Natural killer cell (primary cell): ENCODE data around the gene KLHL22. TPM values are rescaled to one million over a fixed set of nuclear protein-coding genes. Genes with fewer than 3 reads are reported as not detected.
"Not testable (repeated sequence)": the region's sequence is repeated elsewhere in the genome, so short reads cannot be mapped to it uniquely, and the experiment has no call there.

ENCODE experiments used
- ATAC-seq, 3 donors: fragments of 150-1000 bp in 2 of 3; fragments of 200-7000 bp in 1 of 3; cut with Tn5 transposase; 1 replicate in 1 of 3; 2 replicates in 2 of 3; pipeline ENCODE4 v1.10.0; 2021; ENCODE audit warnings: mild to moderate bottlenecking in 2 of 3, moderate library complexity in 2 of 3
- DNase-seq, 2 donors: peaks; one replicate each; pipeline versions ENCODE4 v3.0.0 to v3.0.0-alpha.2; 2013 to 2021; ENCODE audit warnings: mixed read lengths in 1 of 2
- H3K27ac ChIP-seq: one replicate; pipeline ENCODE4 v1.5.1; 2013; ENCODE audit warnings: mild to moderate bottlenecking, low read length
- H3K27me3 ChIP-seq: one replicate; pipeline ENCODE4 v1.6.1; 2013; ENCODE audit warnings: low read length; ENCODE audit not compliant: control insufficient read depth, insufficient read depth
- H3K36me3 ChIP-seq: one replicate; pipeline ENCODE4 v1.6.1; 2013; ENCODE audit warnings: low read length; ENCODE audit not compliant: control insufficient read depth, insufficient read depth
- H3K4me1 ChIP-seq: one replicate; pipeline ENCODE4 v1.6.1; 2013; ENCODE audit warnings: low read length; ENCODE audit not compliant: control insufficient read depth, insufficient read depth
- H3K4me3 ChIP-seq: one replicate; pipeline ENCODE4 v1.5.1; 2013; ENCODE audit warnings: low read length
- H3K9me3 ChIP-seq: one replicate; pipeline ENCODE4 v1.6.1; 2013; ENCODE audit warnings: low read length; ENCODE audit not compliant: control insufficient read depth, insufficient read depth
- H3K27ac Mint-ChIP-seq, 2 donors: one replicate each; pipeline ENCODE4 v1.8.0; 2022; ENCODE audit warnings: mild to moderate bottlenecking in 2 of 2, mixed read lengths in 2 of 2, moderate library complexity in 1 of 2
- H3K27me3 Mint-ChIP-seq, 2 donors: one replicate each; pipeline ENCODE4 v1.8.0; 2022; ENCODE audit warnings: low read depth in 2 of 2, mixed read lengths in 2 of 2
- H3K36me3 Mint-ChIP-seq: one replicate; pipeline ENCODE4 v1.8.0; 2022; ENCODE audit warnings: mixed read lengths
- H3K4me1 Mint-ChIP-seq, 2 donors: one replicate each; pipeline ENCODE4 v1.8.0; 2022; ENCODE audit warnings: mixed read lengths in 2 of 2
- H3K4me3 Mint-ChIP-seq: one replicate; pipeline ENCODE4 v1.8.0; 2022; ENCODE audit warnings: mild to moderate bottlenecking, moderate library complexity, mixed read lengths
- H3K9me3 Mint-ChIP-seq, 2 donors: one replicate each; pipeline ENCODE4 v1.8.0; 2022; ENCODE audit warnings: mixed read lengths in 2 of 2
- WGBS: methylation state at CpG from one replicate; pipeline ENCODE4 v1.1.7; 2013; ENCODE audit warnings: missing lambda C conversion rate; ENCODE audit not compliant: insufficient coverage; 5-methylcytosine and 5-hydroxymethylcytosine counted together
- intact Hi-C: fragments of 100-400 bp; cut with micrococcal nuclease; formaldehyde crosslinking; loops from one replicate; pipeline ENCODE4 v1.14.2; 2022
- total RNA-seq, 4 donors: library from RNA; stranded (reverse); fragments of 120-200 nt in 1 of 4; gene quantifications; one replicate each; pipeline versions ENCODE4 v1.2.3 to v1.2.4, GENCODE V29; 2013 to 2022
- TF ChIP-seq, protein P1 (sequence below): fragments of 200-600 bp; IDR thresholded peaks from one replicate; pipeline ENCODE4 v1.8.0; 2022; ENCODE audit warnings: antibody characterized with exemption

Gene KLHL22
- total RNA-seq, 3 donors from 2014 or later (not counting 1 experiment from before 2014, with no cell fraction given): 26.5 to 53.0 (median 31.0) TPM

DNA sequence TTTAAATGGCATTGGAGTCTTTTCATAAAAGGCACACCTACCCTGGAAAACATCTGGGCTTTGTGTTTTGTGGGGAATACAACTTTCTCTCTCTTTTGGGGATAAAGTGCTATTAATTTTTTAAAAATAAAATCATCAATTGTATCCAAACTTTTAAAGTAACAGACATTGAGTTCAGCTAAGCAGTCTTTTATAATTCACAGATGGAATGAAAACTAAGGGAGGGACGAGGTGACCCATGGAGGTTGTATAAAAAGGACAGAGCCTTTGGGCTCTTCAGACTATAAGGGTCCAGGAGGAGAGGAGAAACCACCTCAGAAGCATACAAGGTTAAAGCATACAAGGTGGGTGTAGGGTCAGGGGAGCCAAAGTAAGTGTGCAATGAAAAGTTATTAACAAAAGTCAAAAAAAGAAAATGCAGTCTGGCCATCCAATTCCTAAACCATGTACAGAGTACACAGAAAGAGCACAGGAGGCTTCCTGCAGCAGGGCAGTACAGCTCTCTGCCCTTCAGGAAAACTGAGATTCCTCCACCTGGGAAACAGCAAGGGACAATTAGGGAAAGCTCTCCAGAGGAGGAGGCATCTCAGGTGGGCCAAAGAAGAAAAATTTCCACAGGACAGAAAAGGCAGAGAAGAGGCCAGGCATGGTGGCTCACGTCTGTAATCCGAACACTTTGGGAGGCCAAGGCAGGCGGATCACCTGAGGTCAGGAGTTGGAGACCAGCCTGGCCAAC lies 10.5 kb downstream of the KLHL22 start:
- Mint-ChIP-seq H3K9me3 (no peaks in the 10 kb centered on the region), H3K36me3 (no peaks in the 10 kb centered on the region), H3K27me3 (no peaks in the 10 kb centered on the region), H3K27ac (no peak overlapping the region), H3K4me3 (no peak overlapping the region), H3K4me1 (peaks cover 22 to 25% of the 10 kb centered on the region in 2 donors)
- no peaks in the 10 kb centered on the region for H3K4me1 ChIP-seq
- WGBS: 98% methylated on average over 4 of the region's 4 CpGs
- TF ChIP-seq, protein P1, sequence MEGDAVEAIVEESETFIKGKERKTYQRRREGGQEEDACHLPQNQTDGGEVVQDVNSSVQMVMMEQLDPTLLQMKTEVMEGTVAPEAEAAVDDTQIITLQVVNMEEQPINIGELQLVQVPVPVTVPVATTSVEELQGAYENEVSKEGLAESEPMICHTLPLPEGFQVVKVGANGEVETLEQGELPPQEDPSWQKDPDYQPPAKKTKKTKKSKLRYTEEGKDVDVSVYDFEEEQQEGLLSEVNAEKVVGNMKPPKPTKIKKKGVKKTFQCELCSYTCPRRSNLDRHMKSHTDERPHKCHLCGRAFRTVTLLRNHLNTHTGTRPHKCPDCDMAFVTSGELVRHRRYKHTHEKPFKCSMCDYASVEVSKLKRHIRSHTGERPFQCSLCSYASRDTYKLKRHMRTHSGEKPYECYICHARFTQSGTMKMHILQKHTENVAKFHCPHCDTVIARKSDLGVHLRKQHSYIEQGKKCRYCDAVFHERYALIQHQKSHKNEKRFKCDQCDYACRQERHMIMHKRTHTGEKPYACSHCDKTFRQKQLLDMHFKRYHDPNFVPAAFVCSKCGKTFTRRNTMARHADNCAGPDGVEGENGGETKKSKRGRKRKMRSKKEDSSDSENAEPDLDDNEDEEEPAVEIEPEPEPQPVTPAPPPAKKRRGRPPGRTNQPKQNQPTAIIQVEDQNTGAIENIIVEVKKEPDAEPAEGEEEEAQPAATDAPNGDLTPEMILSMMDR: no peak
- ATAC-seq (no peak), DNase-seq (no peak)
- no peaks in the 10 kb centered on the region for H3K27me3 ChIP-seq
- H3K36me3 ChIP-seq: peaks cover 6% of the 10 kb centered on the region
- H3K4me3 ChIP-seq: no peak overlapping the region
- no peak overlapping the region for H3K27ac ChIP-seq
- intact Hi-C loops: no loop called here
- H3K9me3 ChIP-seq: no peaks in the 10 kb centered on the region

DNA sequence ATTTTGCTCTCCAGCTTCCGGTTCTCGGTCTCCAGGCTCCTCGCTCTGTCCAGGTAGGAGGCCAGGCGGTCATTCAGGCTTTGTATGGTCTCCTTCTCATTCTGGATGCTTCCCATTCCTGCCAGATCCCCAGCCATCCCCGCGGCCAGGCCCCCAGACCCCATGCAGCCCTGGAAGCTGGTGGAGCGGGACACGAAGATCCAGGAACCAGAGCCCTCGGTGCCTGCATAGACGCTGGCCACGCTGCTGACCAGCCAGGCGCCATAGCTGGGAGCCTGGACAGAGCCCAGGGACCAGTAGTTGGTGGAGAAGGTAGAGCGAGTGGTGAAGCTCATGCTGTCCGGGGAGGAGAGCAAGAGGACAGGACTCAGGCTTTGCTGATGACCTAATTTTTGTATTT lies 11.8 kb downstream of the KLHL22 start:
- Histone ChIP-seq H3K4me1 (no peaks in the 10 kb centered on the region), H3K27ac (no peak overlapping the region), H3K9me3 (no peaks in the 10 kb centered on the region), H3K36me3 (peaks cover 6% of the 10 kb centered on the region), H3K4me3 (no peak overlapping the region), H3K27me3 (no peaks in the 10 kb centered on the region)
- Mint-ChIP-seq H3K36me3 (no peaks in the 10 kb centered on the region), H3K27me3 (no peaks in the 10 kb centered on the region), H3K4me3 (no peak overlapping the region), H3K4me1 (peaks cover 15 to 20% of the 10 kb centered on the region in 2 donors), H3K9me3 (no peaks in the 10 kb centered on the region), H3K27ac (no peak overlapping the region)
- TF ChIP-seq, protein P1: no peak
- no peak for ATAC-seq
- intact Hi-C loops: no loop called here
- WGBS: 99% methylated on average over 14 of the region's 14 CpGs
- no peak for DNase-seq

DNA sequence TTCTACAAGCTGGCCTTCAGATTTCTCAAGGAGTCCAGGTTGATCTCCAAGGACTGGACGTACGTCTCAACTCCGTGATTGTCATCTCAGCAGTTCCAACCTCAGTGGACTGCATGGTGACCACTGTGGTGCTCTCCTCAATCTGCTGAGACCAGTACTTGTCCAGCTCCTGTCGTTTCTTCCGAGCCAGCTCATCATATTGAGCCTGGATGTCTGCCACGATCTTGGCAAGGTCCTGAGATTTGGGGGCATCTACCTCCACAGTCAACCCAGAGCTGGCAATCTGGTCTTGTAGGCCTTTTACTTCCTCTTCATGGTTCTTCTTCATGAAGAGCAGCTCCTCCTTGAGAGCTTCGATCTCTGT lies 12.5 kb downstream of the KLHL22 start:
- H3K27me3 ChIP-seq, H3K9me3 ChIP-seq, H3K27me3 Mint-ChIP-seq, H3K36me3 ChIP-seq, H3K4me3 ChIP-seq, H3K9me3 Mint-ChIP-seq, ATAC-seq, H3K27ac ChIP-seq, H3K36me3 Mint-ChIP-seq, intact Hi-C loops, DNase-seq, H3K4me3 Mint-ChIP-seq, H3K27ac Mint-ChIP-seq, H3K4me1 ChIP-seq: not testable (repeated sequence)
- H3K4me1 Mint-ChIP-seq: peaks cover 13 to 16% of the 10 kb centered on the region in 2 donors
- WGBS: 97% methylated on average over 7 of the region's 7 CpGs

DNA sequence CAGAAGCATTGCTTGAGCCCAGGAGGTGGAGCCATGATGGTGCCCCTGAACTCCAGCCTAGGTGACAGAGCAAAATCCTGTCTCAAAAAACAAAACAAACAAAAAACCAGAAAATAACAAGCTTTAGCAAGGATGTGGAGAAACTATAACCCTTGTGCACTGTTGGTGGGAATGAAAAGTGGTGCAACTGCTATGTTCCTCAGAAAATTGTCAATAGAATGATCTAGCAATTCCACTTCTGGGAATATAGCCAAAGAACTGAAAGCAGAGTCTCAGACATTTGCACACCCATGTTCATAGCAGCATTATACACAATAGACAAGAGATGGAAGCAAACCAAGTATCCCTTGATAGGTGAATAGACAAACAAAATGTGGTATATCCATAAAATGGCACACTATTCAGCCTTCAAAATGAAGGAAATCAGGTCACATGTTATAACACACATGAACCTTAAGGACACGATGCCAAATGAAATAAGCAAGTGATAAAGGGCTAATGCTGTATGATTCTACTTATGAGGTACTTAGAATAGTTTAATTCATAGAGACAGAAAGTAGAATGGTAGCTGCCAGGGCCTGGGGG lies 15.9 kb downstream of the KLHL22 start:
- H3K36me3 Mint-ChIP-seq: no peaks in the 10 kb centered on the region
- H3K27me3 Mint-ChIP-seq: no peaks in the 10 kb centered on the region
- H3K4me3 ChIP-seq: no peak overlapping the region
- no peaks in the 10 kb centered on the region for H3K9me3 ChIP-seq
- no peak overlapping the region for H3K27ac ChIP-seq
- intact Hi-C loops: no loop called here
- ATAC-seq (no peak), DNase-seq (no peak)
- no peaks in the 10 kb centered on the region for H3K4me1 ChIP-seq
- TF ChIP-seq, protein P1: no peak
- no peaks in the 10 kb centered on the region for H3K9me3 Mint-ChIP-seq
- peaks cover 7 to 8% of the 10 kb centered on the region in 2 donors for H3K4me1 Mint-ChIP-seq
- peaks cover 2% of the 10 kb centered on the region for H3K36me3 ChIP-seq
- H3K4me3 Mint-ChIP-seq: no peak overlapping the region
- no peak overlapping the region for H3K27ac Mint-ChIP-seq
- 100% methylated on average over 1 of the region's 1 CpG for WGBS
- H3K27me3 ChIP-seq: no peaks in the 10 kb centered on the region

DNA sequence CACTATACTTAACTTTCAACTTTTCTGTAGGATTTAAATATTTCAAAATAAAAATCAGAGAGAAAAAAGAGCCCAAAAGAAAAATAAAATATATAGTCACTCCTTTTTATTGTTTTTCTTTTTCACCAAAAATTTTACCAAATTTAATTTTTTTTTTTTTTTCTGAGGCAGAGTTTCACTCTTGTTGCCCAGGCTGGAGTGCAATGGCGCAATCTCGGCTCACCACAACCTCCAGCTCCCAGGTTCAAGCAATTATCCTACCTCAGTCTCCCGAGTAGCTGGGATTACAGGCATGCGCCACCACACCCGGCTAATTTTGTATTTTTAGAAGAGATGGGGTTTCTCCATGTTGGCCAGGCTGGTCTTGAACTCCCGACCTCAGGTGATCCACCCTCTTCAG lies 17.5 kb downstream of the KLHL22 start:
- H3K27me3 Mint-ChIP-seq, H3K36me3 Mint-ChIP-seq, H3K4me1 Mint-ChIP-seq, H3K27me3 ChIP-seq, H3K9me3 Mint-ChIP-seq, H3K36me3 ChIP-seq, H3K4me1 ChIP-seq, H3K27ac Mint-ChIP-seq, H3K4me3 ChIP-seq, DNase-seq, H3K27ac ChIP-seq, H3K9me3 ChIP-seq, H3K4me3 Mint-ChIP-seq, ATAC-seq, intact Hi-C loops: not testable (repeated sequence)
- no CpG with 5 or more reads among the region's 6 CpGs for WGBS

DNA sequence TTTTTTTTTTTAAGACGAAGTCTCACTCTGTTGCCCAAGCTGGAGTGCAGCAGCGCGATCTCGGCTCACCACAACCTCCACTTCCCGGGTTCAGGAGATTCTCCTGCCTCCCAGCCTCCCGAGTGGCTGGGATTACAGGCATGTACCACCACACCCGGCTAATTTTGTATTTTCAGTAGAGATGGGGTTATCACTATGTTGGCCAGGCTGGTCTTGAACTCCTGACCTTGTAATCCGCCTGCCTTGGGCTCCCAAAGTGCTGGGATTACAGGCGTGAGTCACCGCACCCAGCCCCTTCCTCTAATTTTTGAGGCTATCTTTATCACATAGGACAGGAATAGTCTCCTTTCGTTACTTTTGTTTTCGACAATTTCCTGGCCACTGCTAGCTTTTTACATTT lies 20.0 kb downstream of the KLHL22 start:
- DNase-seq, H3K4me1 Mint-ChIP-seq, H3K4me3 Mint-ChIP-seq, H3K9me3 ChIP-seq, H3K36me3 Mint-ChIP-seq, H3K4me3 ChIP-seq, H3K27ac ChIP-seq, intact Hi-C loops, H3K4me1 ChIP-seq, H3K27ac Mint-ChIP-seq, H3K9me3 Mint-ChIP-seq, ATAC-seq, H3K27me3 ChIP-seq, H3K36me3 ChIP-seq, H3K27me3 Mint-ChIP-seq: not testable (repeated sequence)
- 97% methylated on average over 12 of the region's 12 CpGs for WGBS
